Stimulated activated effector memory CD8-positive, alpha-beta T cell treated with anti-CD3 and anti-CD28 coated beads, Interleukin-12 subunit alpha, Interleukin-12 subunit beta, amount 100 ng/mL, for 72 hours (primary cell): ENCODE results near the gene PTPN7.
A peak's percentile ranks its signal among the peaks of the same experiment; 100 is the strongest.

Experiments used
- ATAC-seq: fragments of 150-1000 bp; cut with Tn5 transposase; 2 replicates; pipeline ENCODE4 v1.10.0; 2021
- DNase-seq, 2 donors: peaks; one replicate each; pipeline ENCODE4 v3.0.0; 2021 to 2022; ENCODE audit warnings: low spot score in 2 of 2
- H3K27ac Mint-ChIP-seq: one replicate; pipeline ENCODE4 v1.8.0; 2022; ENCODE audit warnings: mild to moderate bottlenecking, mixed read lengths
- H3K36me3 Mint-ChIP-seq: one replicate; pipeline ENCODE4 v1.8.0; 2022; ENCODE audit warnings: mild to moderate bottlenecking, mixed read lengths
- H3K4me1 Mint-ChIP-seq: one replicate; pipeline ENCODE4 v1.8.0; 2022; ENCODE audit warnings: mixed read lengths
- H3K4me3 Mint-ChIP-seq: one replicate; pipeline ENCODE4 v1.8.0; 2022; ENCODE audit warnings: mild to moderate bottlenecking, mixed read lengths
- H3K9me3 Mint-ChIP-seq: one replicate; pipeline ENCODE4 v1.8.0; 2022; ENCODE audit warnings: mixed read lengths

Gene PTPN7

DNA sequence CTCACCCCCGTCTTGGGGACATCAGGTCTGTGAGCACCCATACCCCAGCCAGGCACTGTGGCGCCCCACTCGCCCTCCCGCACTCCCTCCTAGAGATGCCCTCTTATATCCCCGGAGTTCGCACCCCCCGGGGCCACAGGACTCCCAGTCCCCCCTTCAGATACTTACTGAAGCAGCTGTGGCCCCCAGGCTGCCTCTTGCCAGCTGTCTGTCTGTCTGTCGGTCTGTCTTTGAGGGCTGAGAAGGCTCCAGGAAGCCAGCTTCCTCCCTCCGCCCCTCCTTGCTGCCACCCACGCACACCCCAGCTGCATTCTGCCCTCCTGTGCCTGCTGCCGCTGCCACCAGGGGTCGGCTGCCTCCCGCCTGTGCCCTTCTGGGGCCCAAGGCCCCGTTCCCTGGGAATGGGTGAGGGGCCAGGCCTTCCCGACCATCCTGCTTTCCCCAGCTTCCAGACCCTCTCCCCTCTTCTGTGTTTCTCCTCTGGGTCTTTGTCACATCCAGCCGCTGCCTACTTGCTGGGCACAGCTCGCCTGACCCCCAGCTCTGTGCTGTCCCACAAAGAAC is at the start of gene PTPN7:
PTPN7 (minus strand) TSS at position 226 of the 564 bp plus-strand sequence. CDS start 1,200 bp downstream, outside the sequence.
- no peaks in the 10 kb centered on the region for H3K9me3 Mint-ChIP-seq
- ATAC-seq: peak; percentile 76
- H3K4me3 Mint-ChIP-seq: peak within 1 kb of the TSS; percentile 100
- peak; percentile 81 to 92 for DNase-seq
- peaks cover 97% of the 10 kb centered on the region for H3K4me1 Mint-ChIP-seq
- peak within 1 kb of the TSS; percentile 99 for H3K27ac Mint-ChIP-seq
- peaks cover 65% of the 10 kb centered on the region for H3K36me3 Mint-ChIP-seq

- H3K4me3 Mint-ChIP-seq: no peak overlapping the region
- H3K36me3 Mint-ChIP-seq: no peaks in the 10 kb centered on the region
- DNase-seq (no peak), ATAC-seq (no peak)
- H3K4me1 Mint-ChIP-seq: peaks cover 8% of the 10 kb centered on the region
- no peaks in the 10 kb centered on the region for H3K9me3 Mint-ChIP-seq
- H3K27ac Mint-ChIP-seq: peak overlapping the region; percentile 55
These were observed 48.0 kb upstream of the PTPN7 start for GRCh38 chr1:202208351-202208857.

GRCh38 chr1:202207292-202207691 is 46.9 kb upstream of the PTPN7 start:
- DNase-seq (no peak), ATAC-seq (no peak)
- no peaks in the 10 kb centered on the region for H3K36me3 Mint-ChIP-seq
- no peaks in the 10 kb centered on the region for H3K9me3 Mint-ChIP-seq
- H3K4me1 Mint-ChIP-seq: peaks cover 8% of the 10 kb centered on the region
- H3K27ac Mint-ChIP-seq: no peak overlapping the region
- no peak overlapping the region for H3K4me3 Mint-ChIP-seq

GRCh38 chr1:202205523-202206190 is 45.3 kb upstream of the PTPN7 start:
- ATAC-seq: no peak
- Mint-ChIP-seq H3K27ac (no peak overlapping the region), H3K4me3 (no peak overlapping the region), H3K9me3 (no peaks in the 10 kb centered on the region), H3K4me1 (peaks cover 24% of the 10 kb centered on the region), H3K36me3 (no peaks in the 10 kb centered on the region)
- DNase-seq: no peak

DNA sequence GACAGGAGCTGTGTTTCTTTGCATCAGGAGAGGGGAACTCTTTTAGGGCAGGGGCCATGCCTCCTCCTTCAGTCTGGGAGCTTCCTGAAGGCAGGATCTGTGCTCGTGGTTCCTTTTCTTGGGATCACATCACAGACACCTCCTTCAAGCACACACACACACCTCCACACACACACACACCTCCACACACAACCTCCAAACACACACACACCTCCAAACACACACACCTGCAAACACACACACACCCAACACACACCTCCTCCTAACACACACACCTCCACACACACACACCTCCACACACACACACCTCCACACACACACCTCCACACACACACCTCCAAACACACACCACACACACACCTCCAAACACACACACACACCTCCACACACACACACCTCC is 43.7 kb upstream of the PTPN7 start:
- no peak overlapping the region for H3K4me3 Mint-ChIP-seq
- ATAC-seq: no peak
- no peaks in the 10 kb centered on the region for H3K36me3 Mint-ChIP-seq

DNA sequence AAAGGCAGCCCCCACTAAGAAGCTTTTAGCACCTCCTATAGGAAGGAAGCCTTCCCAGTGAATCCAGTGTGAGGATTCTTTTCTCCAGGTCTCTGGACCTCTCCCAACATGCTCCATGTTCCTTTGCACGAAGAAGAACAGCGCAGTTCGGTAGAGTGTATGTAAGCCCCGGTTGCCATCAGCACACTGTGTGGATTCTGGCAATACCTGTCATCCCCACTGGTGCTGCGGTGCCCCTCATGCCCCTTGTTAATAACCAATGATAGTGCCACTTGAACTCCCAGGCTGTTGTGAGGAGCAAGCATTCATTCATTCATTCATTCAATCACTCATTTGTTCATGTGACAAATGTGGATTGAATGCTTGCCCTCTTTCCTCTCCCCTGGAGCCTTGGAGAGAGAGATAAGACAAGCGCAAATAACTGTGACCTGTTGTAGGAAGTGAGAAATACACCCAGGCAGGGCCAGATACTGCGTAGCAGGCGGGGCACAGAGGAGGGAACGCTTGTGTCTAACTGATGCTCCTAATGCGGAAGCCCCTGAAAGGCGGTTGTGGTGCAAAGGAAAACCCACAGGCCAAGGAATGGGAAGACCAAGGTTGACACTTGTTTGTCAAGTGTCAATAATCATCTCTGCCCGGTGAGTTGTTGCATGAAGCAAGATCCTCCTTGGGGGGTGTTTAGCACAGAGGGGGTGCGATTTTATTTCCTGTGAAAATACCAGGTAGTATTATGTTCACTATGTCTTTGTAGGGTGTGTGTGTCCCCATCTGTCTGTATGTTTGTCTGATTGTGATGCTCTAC is 43.0 kb upstream of the PTPN7 start:
- no peak overlapping the region for H3K4me3 Mint-ChIP-seq
- H3K36me3 Mint-ChIP-seq: no peaks in the 10 kb centered on the region
- DNase-seq (no peak), ATAC-seq (peak; percentile 70)
- H3K9me3 Mint-ChIP-seq: no peaks in the 10 kb centered on the region
- H3K4me1 Mint-ChIP-seq: peaks cover 46% of the 10 kb centered on the region
- no peak overlapping the region for H3K27ac Mint-ChIP-seq

More for the DNA sequence above, 43.7 kb upstream of the PTPN7 start:
- Mint-ChIP-seq H3K4me1 (peaks cover 40% of the 10 kb centered on the region), H3K27ac (no peak overlapping the region), H3K9me3 (no peaks in the 10 kb centered on the region)
- no peak for DNase-seq

DNA sequence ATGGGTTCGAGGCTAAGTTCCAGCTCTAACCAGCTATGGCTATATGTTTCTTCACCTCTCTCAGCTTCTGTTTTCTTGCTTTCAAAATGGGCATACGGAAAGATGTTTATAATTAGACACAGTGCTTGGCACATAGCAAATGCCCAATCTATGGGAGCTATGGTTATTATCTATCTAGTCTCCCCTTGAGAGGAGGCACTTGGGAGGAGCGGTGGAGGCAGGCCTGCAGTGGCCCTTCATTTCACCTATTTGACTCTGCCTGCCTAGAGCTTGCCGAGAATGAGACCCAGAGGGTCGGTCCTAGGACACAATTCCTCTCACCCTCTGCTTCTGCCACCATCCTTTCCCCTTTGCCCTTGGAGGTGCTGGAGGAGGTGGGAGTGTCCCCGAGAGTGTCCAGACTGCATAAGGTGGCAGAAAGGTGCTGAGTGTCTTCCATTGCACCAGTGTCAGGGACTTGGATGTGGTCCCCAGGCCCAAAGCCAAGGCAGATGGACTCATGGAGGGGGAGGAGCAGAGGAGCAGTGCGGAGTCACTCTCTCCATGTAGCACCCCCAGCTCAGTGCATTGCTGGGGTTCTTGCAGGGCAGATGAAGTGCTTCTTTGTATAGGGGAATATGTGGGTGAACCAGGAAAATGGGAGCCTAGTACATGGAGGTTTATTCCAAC is 42.2 kb upstream of the PTPN7 start:
- DNase-seq: no peak
- no peak for ATAC-seq
- Mint-ChIP-seq H3K27ac (peak overlapping the region; percentile 14), H3K36me3 (no peaks in the 10 kb centered on the region), H3K9me3 (no peaks in the 10 kb centered on the region), H3K4me3 (no peak overlapping the region), H3K4me1 (peaks cover 54% of the 10 kb centered on the region)

GRCh38 chr1:202201971-202202370 is 41.6 kb upstream of the PTPN7 start:
- Mint-ChIP-seq H3K36me3 (no peaks in the 10 kb centered on the region), H3K4me3 (no peak overlapping the region), H3K27ac (peak overlapping the region; percentile 48), H3K4me1 (peaks cover 60% of the 10 kb centered on the region), H3K9me3 (no peaks in the 10 kb centered on the region)
- ATAC-seq (no peak), DNase-seq (no peak)

DNA sequence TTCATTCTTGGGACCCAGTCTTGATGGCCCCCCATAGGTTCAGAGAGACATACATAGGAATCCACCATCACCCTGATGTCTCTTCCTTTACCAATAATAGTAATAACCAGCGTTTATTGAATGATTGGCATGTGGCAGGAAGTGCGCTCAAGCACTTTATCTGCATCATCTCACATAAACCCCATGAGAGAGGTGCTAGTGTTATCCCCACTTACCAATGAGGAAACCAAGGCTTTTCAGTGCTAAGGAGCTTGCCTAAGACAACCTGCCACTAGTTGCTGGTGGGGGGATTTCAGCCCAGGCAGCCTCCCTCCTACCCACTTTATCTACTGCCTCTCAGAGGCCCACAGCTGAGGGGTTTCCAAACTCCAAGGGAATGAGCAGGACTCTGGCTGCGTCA is 40.9 kb upstream of the PTPN7 start:
- no peaks in the 10 kb centered on the region for H3K9me3 Mint-ChIP-seq
- DNase-seq (no peak), ATAC-seq (peak; percentile 31)
- H3K27ac Mint-ChIP-seq: peak overlapping the region; percentile 48
- H3K4me1 Mint-ChIP-seq: peaks cover 66% of the 10 kb centered on the region
- no peaks in the 10 kb centered on the region for H3K36me3 Mint-ChIP-seq
- no peak overlapping the region for H3K4me3 Mint-ChIP-seq

DNA sequence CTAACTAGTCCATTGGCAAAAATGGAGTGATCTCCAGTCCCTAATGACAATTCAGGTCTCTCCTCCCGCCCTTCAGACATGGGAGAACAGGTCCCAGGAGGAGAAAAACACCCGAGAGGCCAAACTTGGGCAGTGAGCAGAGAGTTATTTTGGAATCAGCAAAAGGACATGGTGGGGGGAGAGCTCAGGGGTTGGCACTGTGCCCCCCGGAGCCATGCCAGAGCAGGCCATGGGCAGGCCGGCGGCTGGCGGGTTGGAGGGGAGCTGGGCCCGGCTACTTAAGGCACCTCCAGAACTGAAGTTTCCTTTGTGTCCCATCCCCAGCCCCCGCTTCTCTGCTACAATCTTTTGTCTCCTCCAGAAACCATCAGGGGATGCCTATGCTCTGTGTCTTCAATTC is 40.3 kb upstream of the PTPN7 start:
- Mint-ChIP-seq H3K27ac (peak overlapping the region; percentile 56), H3K9me3 (no peaks in the 10 kb centered on the region), H3K36me3 (no peaks in the 10 kb centered on the region), H3K4me3 (no peak overlapping the region), H3K4me1 (peaks cover 66% of the 10 kb centered on the region)
- no peak for ATAC-seq
- DNase-seq: no peak

DNA sequence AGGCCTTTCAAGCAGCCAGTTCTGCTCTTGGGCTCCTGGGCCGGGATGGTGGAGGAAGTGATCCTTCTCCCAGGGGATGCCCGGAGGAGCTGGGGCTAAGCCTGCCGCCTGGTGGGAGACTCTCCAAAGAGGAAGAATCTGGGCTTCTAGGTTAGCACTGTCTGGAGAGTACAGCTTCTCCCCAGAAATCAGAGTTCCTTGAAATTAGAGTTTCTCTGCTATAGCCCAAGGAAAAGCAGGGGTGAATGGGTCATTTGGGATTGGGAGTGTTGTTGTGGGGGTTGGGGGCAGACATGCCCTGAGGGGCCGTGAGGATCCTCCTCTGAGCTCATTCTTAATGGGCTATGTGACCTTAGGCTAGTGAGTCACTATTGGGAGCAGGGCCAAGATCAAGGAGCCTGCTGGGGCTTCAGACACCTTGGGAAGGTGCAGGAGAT is 39.7 kb upstream of the PTPN7 start:
- Mint-ChIP-seq H3K27ac (peak overlapping the region; percentile 56), H3K4me1 (peaks cover 66% of the 10 kb centered on the region), H3K36me3 (no peaks in the 10 kb centered on the region), H3K4me3 (no peak overlapping the region), H3K9me3 (no peaks in the 10 kb centered on the region)
- ATAC-seq: no peak
- no peak for DNase-seq

DNA sequence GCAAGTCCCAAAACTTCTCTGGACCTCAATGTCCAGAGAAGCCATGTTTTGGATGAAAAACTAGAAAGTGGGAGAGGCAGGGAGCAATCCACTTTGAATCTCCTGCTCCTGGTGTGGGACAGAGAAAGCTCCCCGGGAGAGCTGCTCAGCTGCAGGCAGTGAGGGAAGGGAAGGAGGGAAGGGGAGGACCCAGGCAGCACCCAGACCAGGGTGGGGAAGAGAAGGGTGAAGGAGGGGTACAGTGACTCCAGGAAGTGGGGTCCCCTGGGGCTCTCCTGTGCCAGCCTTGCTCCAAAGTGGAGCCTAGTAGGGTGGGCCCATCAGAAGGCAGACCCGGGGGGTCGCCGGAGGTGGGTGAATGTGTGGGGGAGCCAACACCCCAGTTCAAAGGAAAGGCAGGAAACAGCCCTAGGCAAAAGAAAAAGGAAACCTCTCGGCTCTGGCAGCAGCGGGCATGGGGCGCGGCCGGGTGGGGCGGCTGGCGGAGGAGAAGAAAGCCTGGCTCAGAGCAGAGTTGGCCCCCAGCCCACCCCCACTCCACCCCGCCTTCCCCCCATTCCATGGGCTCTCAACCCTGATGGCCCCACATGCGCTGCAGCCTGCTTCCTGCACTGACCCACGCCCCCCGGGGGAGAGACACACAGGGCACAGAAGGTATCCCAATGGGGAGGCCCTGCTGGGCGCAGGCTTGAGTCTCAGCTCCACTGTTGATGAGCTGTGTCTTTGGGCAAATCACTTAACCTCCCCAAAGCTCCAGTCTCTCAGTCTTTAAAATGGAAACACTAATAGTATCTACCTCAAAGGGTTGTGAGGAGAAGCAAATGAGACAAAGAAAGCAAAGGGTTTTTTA is 38.9 kb upstream of the PTPN7 start:
- Mint-ChIP-seq H3K4me3 (peak overlapping the region; percentile 6), H3K9me3 (no peaks in the 10 kb centered on the region), H3K27ac (peak overlapping the region; percentile 56), H3K4me1 (peaks cover 70% of the 10 kb centered on the region), H3K36me3 (no peaks in the 10 kb centered on the region)
- no peak for ATAC-seq
- DNase-seq: no peak

DNA sequence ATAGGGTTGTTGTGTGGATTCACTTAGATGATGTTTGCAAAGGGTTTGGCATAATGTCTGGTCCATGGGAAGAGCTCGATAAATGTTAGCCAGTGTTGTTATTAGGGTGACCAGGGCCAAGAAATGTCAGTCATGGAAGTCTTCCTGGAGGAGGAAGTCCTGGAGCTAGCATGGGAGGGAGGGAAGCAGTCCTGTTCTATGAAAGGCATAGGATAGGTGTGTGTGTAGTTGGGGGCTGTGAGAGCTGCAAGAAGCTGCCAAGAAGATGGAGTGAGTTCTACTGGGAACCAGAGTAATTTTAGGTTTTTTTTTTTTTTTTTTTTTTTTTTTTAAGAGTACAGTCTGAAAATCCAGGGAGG is 37.9 kb upstream of the PTPN7 start:
- no peaks in the 10 kb centered on the region for H3K36me3 Mint-ChIP-seq
- H3K4me1 Mint-ChIP-seq: peaks cover 76% of the 10 kb centered on the region
- peak overlapping the region; percentile 6 for H3K4me3 Mint-ChIP-seq

GRCh38 chr1:202197653-202198365 is 37.4 kb upstream of the PTPN7 start:
- H3K4me3 Mint-ChIP-seq: no peak overlapping the region
- DNase-seq (no peak), ATAC-seq (peak; percentile 50)
- peaks cover 74% of the 10 kb centered on the region for H3K4me1 Mint-ChIP-seq
- no peaks in the 10 kb centered on the region for H3K36me3 Mint-ChIP-seq
- H3K27ac Mint-ChIP-seq: peak overlapping the region; percentile 48
- H3K9me3 Mint-ChIP-seq: no peaks in the 10 kb centered on the region

More for the DNA sequence above, 37.9 kb upstream of the PTPN7 start:
- H3K9me3 Mint-ChIP-seq: no peaks in the 10 kb centered on the region
- peak overlapping the region; percentile 48 for H3K27ac Mint-ChIP-seq
- DNase-seq: no peak
- no peak for ATAC-seq
